HG03095 (cell line): ENCODE measurements around the gene MBD3L3.
"Not testable (repeated sequence)": the region's sequence is repeated elsewhere in the genome, so short reads cannot be mapped to it uniquely, and the experiment has no call there.

Experiments used
- ATAC-seq: cut with Tn5 transposase; IDR thresholded peaks from one replicate; pipeline ENCODE4 v1.9.1; 2021; ENCODE audit warnings: moderate library complexity; ENCODE audit not compliant: unreplicated experiment

The MBD3L3 gene

GRCh38 chr19:7063764-7064418 is 5.4 kb upstream of the MBD3L3 start:
- no peak for ATAC-seq

- no peak for ATAC-seq
Observed at GRCh38 chr19:7063339-7063738, 4.9 kb upstream of the MBD3L3 start.

- ATAC-seq, result not testable (repeated sequence)
Observed at GRCh38 chr19:7059977-7060376, 1.5 kb upstream of the MBD3L3 start.

GRCh38 chr19:7056371-7056770 is 2.1 kb downstream of the MBD3L3 start:
- ATAC-seq, result not testable (repeated sequence)

DNA sequence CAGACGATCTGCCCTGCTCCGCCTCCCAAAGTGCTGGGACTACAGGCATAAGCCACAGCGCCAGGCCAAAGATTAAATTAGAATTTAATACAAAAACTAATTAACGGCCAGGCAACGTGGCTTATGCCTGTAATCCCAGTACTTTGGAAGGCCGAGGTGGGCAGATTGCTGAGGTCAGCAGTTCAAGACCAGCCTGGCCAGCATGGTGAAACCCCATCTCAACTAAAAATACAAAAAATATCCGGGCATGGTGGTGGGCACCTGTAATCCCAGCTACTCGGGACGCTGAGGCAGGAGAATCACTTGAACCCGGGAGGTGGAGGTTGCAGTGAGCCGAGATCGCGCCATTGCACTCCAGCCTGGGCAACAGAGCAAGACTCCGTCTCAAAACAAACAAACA is 2.8 kb downstream of the MBD3L3 start:
- ATAC-seq, result not testable (repeated sequence)

DNA sequence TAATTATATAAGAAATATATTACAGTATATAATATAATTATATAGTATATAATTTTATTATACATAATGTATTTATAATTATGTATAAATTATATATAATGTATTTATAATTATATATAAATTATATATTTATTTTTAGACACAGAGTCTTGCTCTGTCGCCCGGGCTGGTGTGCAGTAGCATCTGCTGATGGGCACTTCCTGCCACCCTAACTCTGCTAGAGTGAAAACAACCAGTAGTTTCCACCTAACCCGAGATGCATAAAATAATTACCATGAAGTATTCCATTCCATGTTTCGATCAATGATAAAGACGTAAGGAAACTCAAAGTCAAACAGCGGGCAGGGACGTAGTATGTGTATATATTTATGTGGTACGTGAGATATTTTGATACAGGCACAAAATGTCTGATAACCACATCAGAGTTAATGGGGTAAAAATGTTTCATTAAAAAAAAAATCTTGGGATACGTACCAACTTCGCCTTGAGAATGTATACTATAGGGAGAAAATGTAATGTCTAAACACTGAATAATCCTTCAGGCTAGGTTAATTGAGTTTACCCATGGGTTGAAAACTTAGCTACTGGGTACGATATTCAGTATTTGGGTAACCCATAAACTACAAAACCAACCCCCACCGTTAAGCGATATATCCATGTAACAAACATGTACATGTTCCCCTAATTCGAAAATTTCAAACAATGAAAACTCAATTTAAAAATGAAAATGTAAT is 3.7 kb downstream of the MBD3L3 start:
- ATAC-seq, result not testable (repeated sequence)

DNA sequence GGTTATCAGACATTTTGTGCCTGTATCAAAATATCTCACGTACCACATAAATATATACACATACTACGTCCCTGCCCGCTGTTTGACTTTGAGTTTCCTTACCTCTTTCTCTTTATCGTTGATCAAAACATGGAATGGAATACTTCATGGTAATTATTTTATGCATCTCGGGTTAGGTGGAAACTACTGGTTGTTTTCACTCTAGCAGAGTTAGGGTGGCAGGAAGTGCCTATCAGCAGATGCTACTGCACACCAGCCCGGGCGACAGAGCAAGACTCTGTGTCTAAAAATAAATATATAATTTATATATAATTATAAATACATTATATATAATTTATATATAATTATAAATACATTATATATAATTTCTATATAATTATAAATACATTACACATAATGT is 5.6 kb downstream of the MBD3L3 start:
- ATAC-seq, result not testable (repeated sequence)

DNA sequence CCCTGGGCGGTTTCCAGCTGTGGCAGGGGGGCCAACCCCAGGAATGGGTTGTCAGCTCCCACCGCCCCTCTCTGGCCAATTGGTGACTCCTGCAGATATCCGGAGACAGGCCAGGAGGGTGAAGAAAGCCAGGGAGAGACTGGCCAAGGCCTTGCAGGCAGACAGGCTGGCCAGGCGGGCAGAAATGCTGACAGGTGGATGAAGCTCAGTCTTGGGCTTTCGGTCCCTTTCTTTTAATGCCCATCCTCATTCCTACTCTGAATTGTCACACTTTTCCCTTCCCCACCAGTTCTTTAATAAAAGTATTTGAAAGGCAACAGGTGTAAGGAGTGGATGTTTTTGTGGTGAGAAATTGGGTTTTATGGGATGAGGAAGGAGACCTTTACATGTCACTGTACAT is 7.1 kb downstream of the MBD3L3 start:
- not testable (repeated sequence) for ATAC-seq

DNA sequence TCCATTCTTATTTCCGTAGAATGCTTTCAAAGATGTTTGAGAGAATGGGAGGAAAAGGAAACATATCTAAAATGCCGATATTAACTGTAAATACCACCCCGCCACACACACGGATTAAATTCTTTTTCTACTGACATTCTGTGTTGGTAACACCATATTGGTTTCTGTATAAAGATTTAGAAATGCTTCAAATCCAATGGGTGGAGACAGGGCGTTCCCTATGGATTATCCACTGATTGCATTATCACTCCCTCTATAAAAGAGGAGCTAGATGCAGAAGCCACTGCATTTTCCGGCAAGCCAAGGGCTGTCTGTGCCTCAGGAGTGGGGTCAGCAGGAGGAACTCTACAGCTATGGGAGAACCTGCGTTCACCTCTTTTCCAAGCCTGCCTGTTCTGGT is 9.5 kb downstream of the MBD3L3 start, which contains the start of gene MBD3L2:
TSS of gene MBD3L2 (plus strand) at position 301 of the 400 bp plus-strand sequence. CDS start at position 354, 53 bp downstream.
- ATAC-seq, result not testable (repeated sequence)

DNA sequence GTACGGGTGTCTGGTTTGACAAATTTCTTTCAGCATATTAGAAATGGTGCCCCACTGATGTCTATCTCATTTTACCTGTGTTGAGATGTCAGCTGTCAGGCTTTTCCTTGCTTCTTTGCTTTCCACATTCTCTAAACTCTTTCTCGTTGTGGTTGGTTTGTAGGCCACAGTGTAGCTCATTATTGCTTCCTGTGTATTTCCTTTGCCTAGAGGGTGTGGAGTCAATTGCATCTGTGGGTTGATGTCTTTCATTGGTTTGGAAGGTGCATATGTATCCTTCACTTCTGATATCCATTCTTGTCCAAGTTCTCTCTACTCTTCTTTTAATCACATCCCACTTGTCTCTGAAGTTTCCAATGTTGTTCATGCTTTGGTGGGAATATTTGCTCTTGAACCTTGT is 16.9 kb downstream of the MBD3L3 start:
- not testable (repeated sequence) for ATAC-seq

- ATAC-seq, result not testable (repeated sequence)
Observed at GRCh38 chr19:7040079-7040478, 18.4 kb downstream of the MBD3L3 start, which contains the start of gene MBD3L4. MBD3L4 (minus strand) TSS chr19:7040179; CDS start chr19:7040144, 35 bp downstream.

DNA sequence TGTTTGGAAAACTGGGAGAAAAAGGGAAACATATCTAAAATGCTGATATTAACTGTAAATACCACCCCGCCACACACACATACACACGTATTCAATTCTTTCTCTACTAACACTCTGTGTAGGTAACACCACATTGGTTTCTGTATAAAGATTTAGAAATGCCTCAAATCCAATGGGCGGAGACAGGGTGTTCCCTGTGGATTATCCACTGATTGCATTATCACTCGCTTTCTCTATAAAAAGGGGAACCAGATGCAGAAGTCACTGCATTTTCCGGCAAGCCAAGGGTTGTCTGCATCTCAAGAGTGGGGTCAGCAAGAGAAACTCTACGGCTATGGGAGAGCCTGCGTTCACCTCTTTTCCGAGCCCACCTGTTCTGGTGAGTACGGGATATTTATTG is 28.2 kb downstream of the MBD3L3 start, which contains the start of gene MBD3L5:
TSS of gene MBD3L5 (plus strand) at position 301 of the 400 bp plus-strand sequence. CDS start at position 335, 34 bp downstream.
- not testable (repeated sequence) for ATAC-seq

GRCh38 chr19:7028790-7029189 is 29.7 kb downstream of the MBD3L3 start:
- not testable (repeated sequence) for ATAC-seq

- ATAC-seq, result not testable (repeated sequence)
Observed at GRCh38 chr19:7021331-7021730, 37.1 kb downstream of the MBD3L3 start, which contains the start of gene MBD3L2B. MBD3L2B (minus strand) TSS chr19:7021431; CDS start chr19:7021397, 34 bp downstream.

DNA sequence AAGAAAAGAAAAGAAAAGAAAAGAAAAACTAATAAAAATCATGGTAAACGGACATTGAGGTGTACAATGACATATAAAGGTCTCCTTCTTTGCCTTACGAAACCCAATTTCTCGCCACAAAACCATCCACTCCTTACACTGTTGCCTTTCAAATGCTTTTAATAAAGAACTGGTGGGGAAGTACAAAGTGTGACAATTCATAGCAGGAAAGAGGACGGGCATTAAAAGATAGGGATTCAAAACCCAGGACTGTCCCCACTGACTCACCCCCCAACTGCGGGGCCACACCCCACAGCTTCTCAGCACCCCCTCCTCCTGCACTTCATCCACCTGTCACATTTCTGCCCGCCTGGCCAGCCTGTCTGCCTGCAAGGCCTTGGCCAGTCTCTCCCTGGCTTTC is 39.6 kb downstream of the MBD3L3 start:
- ATAC-seq, result no peak

GRCh38 chr19:7013678-7014077 is 44.8 kb downstream of the MBD3L3 start:
- ATAC-seq, result no peak

- no peak for ATAC-seq
Observed at GRCh38 chr19:7010722-7011593, 47.5 kb downstream of the MBD3L3 start.

DNA sequence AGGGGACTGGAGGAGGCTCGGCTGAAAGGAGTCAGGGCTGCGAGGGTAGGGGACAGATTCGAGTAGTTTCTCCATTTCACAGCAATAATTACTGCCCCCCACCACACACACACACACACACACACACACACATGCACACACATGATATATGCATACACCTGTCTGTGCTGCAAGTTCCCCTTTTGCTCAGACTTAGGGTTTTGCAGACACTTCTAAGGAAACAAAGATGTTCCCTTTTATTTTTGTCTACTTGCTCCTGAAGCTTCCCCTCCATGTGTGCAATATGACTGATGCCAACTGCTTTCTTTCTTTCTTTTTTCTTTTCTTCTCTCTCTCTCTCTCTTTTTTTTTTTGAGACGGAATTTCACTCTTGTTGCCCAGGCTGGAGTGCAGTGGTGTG is 50.6 kb downstream of the MBD3L3 start:
- ATAC-seq, result no peak
